ENCODE results near the gene LOXHD1.

GRCh38 chr18:46624127-46624526 is 32.9 kb downstream of the LOXHD1 start:
- no peak for TF ChIP-seq SUZ12 (IDR thresholded peaks at IDR 0.05)
- no peak for TF ChIP-seq SP1 (IDR thresholded peaks at IDR 0.05)
- TF ChIP-seq FOXM1 (IDR thresholded peaks at IDR 0.05; ENCODE audit: borderline replicate concordance): no peak
- no peak for TF ChIP-seq FOXK2 (IDR thresholded peaks at IDR 0.05)

All from HEK293T (cell line).